ENCODE data around the gene BABAM2. TPM values are rescaled to one million over a fixed set of nuclear protein-coding genes. Genes with fewer than 3 reads are reported as not detected.
"Not testable (repeated sequence)": the region's sequence is repeated elsewhere in the genome, so short reads cannot be mapped to it uniquely, and the experiment has no call there.

The BABAM2 gene
- total RNA-seq, 1 donor = 28.5 TPM

- no peak for DNase-seq (ENCODE audit: low read depth)
- no peak overlapping the region for H3K4me3 ChIP-seq (ENCODE audit: low read depth, low read length)
- TF ChIP-seq CTCF (IDR thresholded peaks at IDR 0.05; ENCODE audit: insufficient read depth, low read depth, low read length) = no peak
These were observed 442.2 kb downstream of the BABAM2 start for GRCh38 chr2:28332696-28333095.

GRCh38 chr2:28333606-28334526 is 443.3 kb downstream of the BABAM2 start:
- DNase-seq (ENCODE audit: low read depth) = no peak
- H3K4me3 ChIP-seq (ENCODE audit: low read depth, low read length) = no peak overlapping the region
- TF ChIP-seq CTCF (IDR thresholded peaks at IDR 0.05; ENCODE audit: insufficient read depth, low read depth, low read length) = no peak

GRCh38 chr2:28334527-28334894 is 444.0 kb downstream of the BABAM2 start:
- H3K4me3 ChIP-seq (ENCODE audit: low read depth, low read length) = no peak overlapping the region
- DNase-seq (ENCODE audit: low read depth) = no peak
- no peak for TF ChIP-seq CTCF (IDR thresholded peaks at IDR 0.05; ENCODE audit: insufficient read depth, low read depth, low read length)

GRCh38 chr2:28335265-28335664 is 444.7 kb downstream of the BABAM2 start:
- not testable (repeated sequence) for H3K4me3 ChIP-seq (ENCODE audit: low read depth, low read length)

GRCh38 chr2:28335666-28336065 is 445.1 kb downstream of the BABAM2 start:
- no peak overlapping the region for H3K4me3 ChIP-seq (ENCODE audit: low read depth, low read length)
- no peak for TF ChIP-seq CTCF (IDR thresholded peaks at IDR 0.05; ENCODE audit: insufficient read depth, low read depth, low read length)
- DNase-seq (ENCODE audit: low read depth) = no peak

More at GRCh38 chr2:28335265-28335664, 444.7 kb downstream of the BABAM2 start:
- not testable (repeated sequence) for DNase-seq (ENCODE audit: low read depth)

GRCh38 chr2:28336264-28336980 is 445.9 kb downstream of the BABAM2 start:
- no peak overlapping the region for H3K4me3 ChIP-seq (ENCODE audit: low read depth, low read length)
- no peak for TF ChIP-seq CTCF (IDR thresholded peaks at IDR 0.05; ENCODE audit: insufficient read depth, low read depth, low read length)
- no peak for DNase-seq (ENCODE audit: low read depth)

GRCh38 chr2:28336982-28337627 is 446.6 kb downstream of the BABAM2 start:
- no peak for DNase-seq (ENCODE audit: low read depth)
- no peak for TF ChIP-seq CTCF (IDR thresholded peaks at IDR 0.05; ENCODE audit: insufficient read depth, low read depth, low read length)
- no peak overlapping the region for H3K4me3 ChIP-seq (ENCODE audit: low read depth, low read length)
